Measurements from ENCODE around the gene DEDD2. TPM values are rescaled to one million over a fixed set of nuclear protein-coding genes. Genes with fewer than 3 reads are reported as not detected.

The DEDD2 gene
- total RNA-seq, 1 experiment from 2014 or later, result 32.7 TPM

DNA sequence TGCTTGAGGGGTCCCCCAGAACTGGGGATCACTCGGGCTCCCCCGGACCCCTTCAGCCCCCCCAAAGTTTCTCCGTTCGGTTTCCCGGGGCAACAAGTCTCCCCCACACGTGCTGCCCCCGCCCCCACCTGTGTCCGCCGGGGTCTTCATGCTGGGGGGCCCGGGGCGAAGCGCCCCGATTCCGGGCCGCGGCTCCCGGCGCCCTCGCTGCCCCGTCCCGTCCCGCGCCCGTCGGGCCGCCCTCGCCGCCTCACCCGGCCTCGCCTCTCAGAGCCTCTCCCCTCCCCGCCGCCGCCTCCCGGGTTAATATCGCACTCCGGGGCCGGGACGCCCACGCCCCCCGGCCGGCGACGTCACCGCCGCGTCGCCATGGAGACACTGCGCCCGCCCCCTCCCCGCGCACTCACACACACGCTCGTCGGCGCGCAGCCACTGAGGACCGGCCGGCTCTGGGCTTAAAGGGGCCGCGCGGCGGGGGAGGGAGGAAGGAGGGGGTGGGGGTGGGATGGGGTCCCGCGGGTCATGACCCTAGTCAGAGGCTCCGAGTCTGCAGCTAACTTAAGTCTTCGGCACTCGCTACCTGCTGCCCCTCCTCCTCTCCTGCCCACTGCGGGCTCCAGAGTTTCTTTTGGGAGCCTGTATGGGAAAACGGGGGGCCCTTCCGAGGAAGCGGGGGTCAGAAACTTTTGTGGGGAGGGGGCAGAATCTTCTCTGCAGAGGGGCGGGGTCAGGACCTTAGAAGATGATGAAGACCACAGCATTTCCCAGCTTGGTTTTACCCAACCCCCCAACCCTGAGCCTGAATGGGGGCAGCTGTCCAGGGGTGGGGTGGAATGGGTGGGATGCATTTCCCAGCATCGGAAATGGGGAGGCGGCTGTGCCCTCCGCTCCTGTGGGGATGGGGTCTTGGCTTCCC is 37.6 kb upstream of the DEDD2 start, which contains the start of gene ERF:
ERF (minus strand) TSS at position 279 of the 916 bp plus-strand sequence; CDS start at position 150, 129 bp downstream.
- RAD21 ChIA-PET (ENCODE audit: low non-redundant PET in 1 of 2, low total read pairs in 2 of 2, uncharacterized antibody in 2 of 2, unreplicated experiment in 2 of 2), result no interaction called here

More for the DNA sequence above, 37.6 kb upstream of the DEDD2 start, which contains the start of gene ERF:
- CTCF ChIA-PET, result no interaction called here
- Histone ChIP-seq H3K4me3 (replicated peaks in 1 of 2; ENCODE audit: low read depth in 1 of 2, low read length in 2 of 2) (peak within 1 kb of the TSS; percentile 94 to 96), H3K9ac (ENCODE audit: low read length) (peak within 1 kb of the TSS; percentile 100), H3K9me3 (ENCODE audit: control insufficient read depth in 1 of 2, insufficient read depth in 1 of 2, low read depth in 1 of 2, low read length in 2 of 2) (no peaks in the 10 kb centered on the region), H3K36me3 (ENCODE audit: control insufficient read depth in 1 of 2, insufficient read depth in 2 of 2, low read length in 2 of 2) (peaks cover 0 to 3% of the 10 kb centered on the region in 2 experiments; a peak in 2 of 4 replicates), H2AFZ (ENCODE audit: low read depth, low read length, poor library complexity, severe bottlenecking) (no peak within 1 kb of the TSS), H3K4me1 (ENCODE audit: control insufficient read depth in 1 of 2, insufficient read depth in 2 of 2, low read length in 2 of 2) (peaks cover 45 to 62% of the 10 kb centered on the region in 2 experiments), H4K20me1 (ENCODE audit: insufficient read depth) (peaks cover 3% of the 10 kb centered on the region; the same call in 1 of the 2 replicates), H3K9me2 (ENCODE audit: insufficient read depth) (no peaks in the 10 kb centered on the region), H3K27ac (ENCODE audit: low read depth, low read length) (peak within 1 kb of the TSS; percentile 99), H3K79me2 (ENCODE audit: insufficient read depth, low read length) (peaks cover 44% of the 10 kb centered on the region), H3K4me2 (ENCODE audit: low read length) (peak within 1 kb of the TSS; percentile 96), H3K27me3 (ENCODE audit: insufficient read depth, low read length) (no peaks in the 10 kb centered on the region)
- POLR2A ChIA-PET, result interaction anchor here (1.2 to 1.7 kb wide), 2 partner anchors 8 to 24 kb away, joined by 3 to 6 read pairs; no protein-coding TSS in a partner anchor
- no TSS peak for BruUV-seq (replicated peaks)
- peak; percentile 69 for ATAC-seq
- TF ChIP-seq EGR1 (IDR thresholded peaks at IDR 0.05; ENCODE audit: low read depth) (peak; percentile 97), SIN3A (IDR thresholded peaks at IDR 0.05; ENCODE audit: low read depth) (0 out of 2 replicates have a peak, but pooled peaks have one; percentile 58), CBX3 (IDR thresholded peaks at IDR 0.05; ENCODE audit: low read depth) (no peak), EZH2phosphoT487 (IDR thresholded peaks at IDR 0.05; ENCODE audit: borderline replicate concordance) (no peak), EZH2 (IDR thresholded peaks at IDR 0.05) (no peak), SRF (IDR thresholded peaks at IDR 0.05; ENCODE audit: low read depth) (no peak), ZFX (IDR thresholded peaks at IDR 0.05) (no peak), POLR2A (IDR thresholded peaks at IDR 0.05; ENCODE audit: borderline replicate concordance, extremely low read depth, insufficient read depth, insufficient read length) (peak; percentile 53), SP1 (IDR thresholded peaks at IDR 0.05; ENCODE audit: low read depth) (peak; percentile 74), ELF1 (IDR thresholded peaks at IDR 0.05; ENCODE audit: borderline replicate concordance, low read depth) (no peak), POLR2AphosphoS5 (IDR thresholded peaks at IDR 0.05; ENCODE audit: low read depth, low read length) (peak; percentile 95), JUND (IDR thresholded peaks at IDR 0.05) (no peak), TCF7L2 (IDR thresholded peaks at IDR 0.05; ENCODE audit: borderline replicate concordance, extremely low read depth, insufficient read depth, insufficient read length) (peak; percentile 83)
- TF ChIP-seq, protein P1, sequence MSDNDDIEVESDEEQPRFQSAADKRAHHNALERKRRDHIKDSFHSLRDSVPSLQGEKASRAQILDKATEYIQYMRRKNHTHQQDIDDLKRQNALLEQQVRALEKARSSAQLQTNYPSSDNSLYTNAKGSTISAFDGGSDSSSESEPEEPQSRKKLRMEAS (IDR thresholded peaks at IDR 0.05), result no peak; the same call in 1 of the 2 replicates
- DNase-seq (ENCODE audit: low read depth, low spot score), result peak; percentile 65
- intact Hi-C loops (cut with micrococcal nuclease), result no loop called here
